MM.1S (cell line): ENCODE results near the gene RAPGEF6.
A peak's percentile ranks its signal among the peaks of the same experiment; 100 is the strongest.
"Not testable (repeated sequence)": the region's sequence is repeated elsewhere in the genome, so short reads cannot be mapped to it uniquely, and the experiment has no call there.

Experiments
- DNase-seq: peaks from one replicate; pipeline ENCODE4 v3.0.0-alpha.2; 2015
- H2AFZ ChIP-seq: fragments of 300-600 bp; sonication (generic); 2 replicates; pipeline ENCODE4 v1.6.0; 2016; ENCODE audit warnings: antibody characterized with exemption, low read length
- H3F3A ChIP-seq: fragments of 300-600 bp; sonication (generic); 2 replicates; pipeline ENCODE4 v1.6.1; 2016; ENCODE audit warnings: mild to moderate bottlenecking, antibody characterized with exemption, low read length, moderate library complexity, mixed read lengths; ENCODE audit not compliant: insufficient read depth
- H3K27ac ChIP-seq: fragments of 300-600 bp; sonication (generic); 2 replicates; pipeline ENCODE4 v1.5.1; 2016; ENCODE audit warnings: mild to moderate bottlenecking, low read length
- H3K27me3 ChIP-seq: fragments of 300-600 bp; sonication (generic); replicated peaks from 2 replicates; pipeline ENCODE4 v1.6.0; 2016; ENCODE audit warnings: low read length; ENCODE audit not compliant: insufficient read depth
- H3K36me3 ChIP-seq: fragments of 300-600 bp; sonication (generic); replicated peaks from 2 replicates; pipeline ENCODE4 v1.6.1; 2016; ENCODE audit warnings: mild to moderate bottlenecking, low read length, mixed read lengths; ENCODE audit not compliant: insufficient read depth
- H3K4me1 ChIP-seq: fragments of 300-600 bp; sonication (generic); 2 replicates; pipeline ENCODE4 v1.6.1; 2016; ENCODE audit warnings: low read length, mixed read lengths
- H3K4me2 ChIP-seq: fragments of 300-600 bp; sonication (generic); 2 replicates; pipeline ENCODE4 v1.6.0; 2016; ENCODE audit warnings: low read depth, low read length
- H3K4me3 ChIP-seq: fragments of 300-600 bp; sonication (generic); 2 replicates; pipeline ENCODE4 v1.5.1; 2016; ENCODE audit warnings: low read length, mixed read lengths
- H3K79me2 ChIP-seq: fragments of 300-600 bp; sonication (generic); 2 replicates; pipeline ENCODE4 v1.6.1; 2016; ENCODE audit warnings: mixed run types, low read length, mixed read lengths
- H3K9ac ChIP-seq: fragments of 300-600 bp; sonication (generic); 2 replicates; pipeline ENCODE4 v1.6.1; 2016; ENCODE audit warnings: low read length, mixed read lengths
- H3K9me2 ChIP-seq: fragments of 300-600 bp; sonication (generic); replicated peaks from 2 replicates; pipeline ENCODE4 v1.6.1; 2016; ENCODE audit warnings: mild to moderate bottlenecking, low read length, mixed read lengths; ENCODE audit not compliant: insufficient read depth
- H3K9me3 ChIP-seq: fragments of 300-600 bp; sonication (generic); replicated peaks from 2 replicates; pipeline ENCODE4 v1.6.1; 2016; ENCODE audit warnings: mild to moderate bottlenecking, low read length, mixed read lengths; ENCODE audit not compliant: insufficient read depth
- H4K20me1 ChIP-seq: fragments of 300-600 bp; sonication (generic); 2 replicates; pipeline ENCODE4 v1.6.1; 2016; ENCODE audit warnings: mild to moderate bottlenecking, low read length, moderate library complexity, mixed read lengths; ENCODE audit not compliant: insufficient read depth
- EZH2 ChIP-seq: fragments of 300-600 bp; sonication (generic); optimal IDR thresholded peaks from 2 replicates; pipeline ENCODE3; 2017; ENCODE audit warnings: low read depth, mild to moderate bottlenecking, antibody characterized with exemption, low read length, mixed read lengths
- EZH2phosphoT487 ChIP-seq: fragments of 300-600 bp; sonication (generic); IDR thresholded peaks from 2 replicates; pipeline ENCODE4 v1.6.1; 2018; ENCODE audit warnings: antibody characterized with exemption, low read length
- TF ChIP-seq, protein P1 (sequence below): fragments of 300-600 bp; sonication (generic); IDR thresholded peaks from 2 replicates; pipeline ENCODE4 v1.5.1; 2016; ENCODE audit warnings: antibody characterized with exemption, low read length, mixed read lengths

RAPGEF6 gene

DNA sequence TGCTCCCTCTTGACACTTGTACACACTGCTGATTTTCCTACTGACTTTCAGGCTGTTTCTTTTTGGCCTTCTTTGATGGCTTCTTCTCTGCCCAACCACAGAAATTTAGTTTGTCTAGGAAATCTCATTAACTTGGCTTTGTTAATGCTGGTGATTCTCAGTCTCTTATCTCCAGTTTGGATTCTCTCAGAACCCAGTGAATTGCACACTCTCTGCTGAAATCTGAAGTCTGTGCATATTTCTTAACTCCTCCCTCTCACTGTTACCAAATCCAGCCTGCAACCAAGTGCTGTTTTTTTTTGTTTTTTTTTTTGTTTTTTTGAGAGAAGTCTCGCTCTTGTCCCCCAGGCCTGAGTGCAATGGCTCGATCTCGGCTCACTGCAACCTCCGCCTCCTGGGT, 254.0 kb downstream of the RAPGEF6 start:
- no peaks in the 10 kb centered on the region for H3K36me3 ChIP-seq
- H3K4me3 ChIP-seq = no peak overlapping the region
- H3K9ac ChIP-seq = peak overlapping the region; percentile 60
- peak; percentile 46 for DNase-seq
- peak overlapping the region; percentile 71 for H3K4me2 ChIP-seq
- H3K27ac ChIP-seq = peak overlapping the region; percentile 93
- H3K79me2 ChIP-seq = peaks cover 69% of the 10 kb centered on the region
- H3K9me2 ChIP-seq = no peaks in the 10 kb centered on the region
- peaks cover 70% of the 10 kb centered on the region for H3K4me1 ChIP-seq
- peaks cover 59% of the 10 kb centered on the region for H3F3A ChIP-seq
- H3K27me3 ChIP-seq = no peaks in the 10 kb centered on the region
- no peak overlapping the region for H2AFZ ChIP-seq
- H3K9me3 ChIP-seq = no peaks in the 10 kb centered on the region
- H4K20me1 ChIP-seq = no peaks in the 10 kb centered on the region
- TF ChIP-seq EZH2phosphoT487 = no peak
- TF ChIP-seq, protein P1, sequence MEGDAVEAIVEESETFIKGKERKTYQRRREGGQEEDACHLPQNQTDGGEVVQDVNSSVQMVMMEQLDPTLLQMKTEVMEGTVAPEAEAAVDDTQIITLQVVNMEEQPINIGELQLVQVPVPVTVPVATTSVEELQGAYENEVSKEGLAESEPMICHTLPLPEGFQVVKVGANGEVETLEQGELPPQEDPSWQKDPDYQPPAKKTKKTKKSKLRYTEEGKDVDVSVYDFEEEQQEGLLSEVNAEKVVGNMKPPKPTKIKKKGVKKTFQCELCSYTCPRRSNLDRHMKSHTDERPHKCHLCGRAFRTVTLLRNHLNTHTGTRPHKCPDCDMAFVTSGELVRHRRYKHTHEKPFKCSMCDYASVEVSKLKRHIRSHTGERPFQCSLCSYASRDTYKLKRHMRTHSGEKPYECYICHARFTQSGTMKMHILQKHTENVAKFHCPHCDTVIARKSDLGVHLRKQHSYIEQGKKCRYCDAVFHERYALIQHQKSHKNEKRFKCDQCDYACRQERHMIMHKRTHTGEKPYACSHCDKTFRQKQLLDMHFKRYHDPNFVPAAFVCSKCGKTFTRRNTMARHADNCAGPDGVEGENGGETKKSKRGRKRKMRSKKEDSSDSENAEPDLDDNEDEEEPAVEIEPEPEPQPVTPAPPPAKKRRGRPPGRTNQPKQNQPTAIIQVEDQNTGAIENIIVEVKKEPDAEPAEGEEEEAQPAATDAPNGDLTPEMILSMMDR = no peak
- no peak for TF ChIP-seq EZH2

DNA sequence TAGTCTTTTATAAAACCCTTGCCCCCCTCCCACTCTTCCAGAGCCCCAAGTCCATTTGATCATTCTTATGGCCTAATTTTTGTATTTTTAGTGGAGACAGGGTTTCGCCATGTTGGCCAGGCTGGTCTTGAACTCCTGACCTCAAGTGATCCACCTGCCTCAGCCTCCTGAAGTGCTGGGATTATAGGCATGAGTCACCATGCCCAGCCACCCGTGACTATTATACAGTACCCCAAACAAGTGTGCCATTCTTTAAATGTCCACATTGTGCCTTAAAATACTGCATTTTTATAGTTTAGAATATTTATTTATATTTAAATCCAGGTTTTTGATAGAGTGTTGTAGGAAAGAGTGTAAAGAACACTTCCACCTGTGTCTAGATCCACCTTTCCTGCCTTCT, 254.8 kb downstream of the RAPGEF6 start:
- not testable (repeated sequence) for H3K9me2 ChIP-seq, H3K4me3 ChIP-seq, H3K9me3 ChIP-seq, H3K27me3 ChIP-seq, DNase-seq, H4K20me1 ChIP-seq, H2AFZ ChIP-seq, H3K36me3 ChIP-seq
- H3F3A ChIP-seq = peaks cover 65% of the 10 kb centered on the region
- H3K4me2 ChIP-seq = peak overlapping the region; percentile 71
- peak overlapping the region; percentile 93 for H3K27ac ChIP-seq
- H3K9ac ChIP-seq = peak overlapping the region; percentile 60
- peaks cover 76% of the 10 kb centered on the region for H3K4me1 ChIP-seq
- H3K79me2 ChIP-seq = peaks cover 69% of the 10 kb centered on the region

DNA sequence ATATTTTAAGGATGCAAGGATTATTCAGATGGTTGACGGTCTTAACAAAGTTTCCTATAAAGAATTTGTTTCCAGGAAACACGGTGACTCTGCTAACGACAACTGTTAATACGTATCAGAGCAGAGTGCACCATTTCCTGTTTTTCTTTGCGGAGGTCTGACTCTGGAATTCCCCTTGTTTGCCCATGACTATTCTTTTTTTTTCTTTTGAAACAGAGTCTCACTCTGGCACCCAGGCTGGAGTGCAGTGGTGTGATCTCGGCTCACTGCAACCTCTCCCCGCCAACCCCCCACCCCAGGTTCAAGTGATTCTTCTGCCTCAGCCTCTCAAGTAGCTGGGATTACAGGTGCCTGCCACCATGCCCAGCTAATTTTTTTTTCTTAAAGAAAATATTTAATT, 255.3 kb downstream of the RAPGEF6 start:
- H3K79me2 ChIP-seq = peaks cover 64% of the 10 kb centered on the region
- H3K36me3 ChIP-seq = no peaks in the 10 kb centered on the region
- no peaks in the 10 kb centered on the region for H3K9me3 ChIP-seq
- H3K9me2 ChIP-seq = no peaks in the 10 kb centered on the region
- peak overlapping the region; percentile 23; the same call in 1 of the 2 replicates for H3K4me3 ChIP-seq
- H3F3A ChIP-seq = peaks cover 70% of the 10 kb centered on the region
- TF ChIP-seq, protein P1 = no peak
- TF ChIP-seq EZH2phosphoT487 = no peak
- no peak for TF ChIP-seq EZH2
- peaks cover 77% of the 10 kb centered on the region for H3K4me1 ChIP-seq
- H3K9ac ChIP-seq = peak overlapping the region; percentile 60
- peak; percentile 88 for DNase-seq
- H3K27ac ChIP-seq = peak overlapping the region; percentile 93
- H3K27me3 ChIP-seq = no peaks in the 10 kb centered on the region
- H2AFZ ChIP-seq = no peak overlapping the region
- H3K4me2 ChIP-seq = peak overlapping the region; percentile 71
- no peaks in the 10 kb centered on the region for H4K20me1 ChIP-seq

DNA sequence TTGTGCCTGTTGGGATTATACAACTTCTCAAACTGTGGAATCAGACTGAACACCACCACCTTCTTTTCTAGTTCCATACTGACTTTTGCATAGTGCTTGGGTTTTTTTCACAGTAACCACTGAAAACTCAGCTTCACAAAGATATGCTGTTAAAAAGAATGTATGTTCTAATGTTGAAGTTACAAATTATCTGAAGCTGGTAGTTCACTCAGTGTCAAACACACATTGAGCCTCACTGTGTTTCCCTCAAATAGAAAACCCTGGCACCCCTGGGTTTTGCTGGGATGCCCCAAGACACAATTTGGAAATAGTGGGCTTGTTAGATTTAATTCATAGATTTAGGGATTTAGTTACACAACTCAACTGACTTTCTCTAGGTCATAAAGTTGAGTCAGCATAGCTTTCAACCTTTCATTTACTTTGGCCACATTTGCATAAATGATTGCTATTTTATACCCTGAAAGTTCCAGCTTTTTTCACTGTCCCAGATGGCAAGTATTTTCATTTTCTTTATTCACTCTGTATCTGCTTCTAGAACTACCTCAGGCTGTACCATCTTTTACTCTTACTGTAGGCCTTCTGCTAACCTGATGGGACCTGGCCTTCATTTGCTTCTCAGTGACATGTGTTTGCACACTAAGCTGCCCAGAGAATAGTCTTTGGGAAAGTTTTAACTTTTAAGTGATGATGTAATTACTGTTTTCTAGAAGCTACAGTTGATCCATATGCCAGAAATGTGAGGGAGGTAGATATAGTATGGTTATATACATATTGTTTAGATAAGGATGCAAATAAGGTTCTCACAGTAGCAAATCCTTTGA, 256.1 kb downstream of the RAPGEF6 start:
- Histone ChIP-seq H3K36me3 (no peaks in the 10 kb centered on the region), H4K20me1 (no peaks in the 10 kb centered on the region), H3K4me3 (peak overlapping the region; percentile 23; the same call in 1 of the 2 replicates), H3K27ac (peak overlapping the region; percentile 93), H3K4me1 (peaks cover 82% of the 10 kb centered on the region), H2AFZ (no peak overlapping the region), H3K4me2 (peak overlapping the region; percentile 71), H3K9me3 (no peaks in the 10 kb centered on the region), H3K9me2 (no peaks in the 10 kb centered on the region), H3K79me2 (peaks cover 58% of the 10 kb centered on the region), H3K27me3 (no peaks in the 10 kb centered on the region), H3F3A (peaks cover 78% of the 10 kb centered on the region), H3K9ac (peak overlapping the region; percentile 60)
- TF ChIP-seq EZH2phosphoT487 (no peak), EZH2 (no peak)
- TF ChIP-seq, protein P1 = no peak
- peak; percentile 74 for DNase-seq
